ENCODE results near the gene SEC61A1.

SEC61A1 gene

GRCh38 chr3:128078322-128078721, 26.1 kb downstream of the SEC61A1 start:
- no peak for DNase-seq

- no peak for DNase-seq
These were observed 26.6 kb downstream of the SEC61A1 start for GRCh38 chr3:128078875-128079274.

DNA sequence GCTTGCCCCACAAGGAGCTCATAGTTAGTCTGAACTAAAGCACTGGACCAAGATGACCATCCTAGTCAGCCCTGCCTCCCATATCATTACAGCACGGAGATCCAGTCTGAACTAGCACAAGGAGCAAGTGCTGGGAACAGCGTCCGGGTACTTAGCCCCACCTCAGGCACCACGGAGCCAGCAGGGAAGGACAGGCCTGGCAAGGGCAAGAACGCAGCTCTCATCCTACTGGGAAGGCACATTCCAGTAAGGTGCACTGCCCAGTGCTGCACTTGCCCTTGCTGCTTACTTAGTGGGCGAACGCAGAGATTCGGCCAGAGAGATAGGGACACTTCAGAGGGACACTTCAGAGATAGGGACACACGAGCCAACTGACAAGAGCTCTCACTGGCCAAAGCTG, 27.6 kb downstream of the SEC61A1 start:
- no peak for DNase-seq

GRCh38 chr3:128080323-128081080, 28.3 kb downstream of the SEC61A1 start:
- DNase-seq: no peak

GRCh38 chr3:128081226-128081625, 29.0 kb downstream of the SEC61A1 start:
- DNase-seq: no peak

DNA sequence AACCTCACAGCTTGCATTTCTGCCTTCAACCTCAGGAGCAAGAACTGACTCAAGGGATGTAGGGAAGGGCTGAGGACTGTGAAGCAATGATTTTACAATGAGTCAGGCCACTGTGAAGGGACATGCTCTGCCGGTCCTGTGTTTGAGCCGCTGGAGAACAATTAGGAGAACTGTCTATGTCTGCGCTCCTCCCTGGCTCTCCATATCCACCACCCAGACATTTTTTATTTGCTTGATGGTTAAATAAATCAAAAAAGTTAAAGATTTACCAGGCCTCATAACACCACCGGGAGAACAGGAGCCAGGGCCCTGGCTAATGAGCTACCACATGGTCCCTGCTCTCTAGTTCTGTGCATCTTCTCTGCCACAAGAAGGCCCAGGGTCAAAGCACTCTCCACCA, 29.6 kb downstream of the SEC61A1 start:
- no peak for DNase-seq

- DNase-seq: no peak
These were observed 30.3 kb downstream of the SEC61A1 start for GRCh38 chr3:128082546-128082945.

DNA sequence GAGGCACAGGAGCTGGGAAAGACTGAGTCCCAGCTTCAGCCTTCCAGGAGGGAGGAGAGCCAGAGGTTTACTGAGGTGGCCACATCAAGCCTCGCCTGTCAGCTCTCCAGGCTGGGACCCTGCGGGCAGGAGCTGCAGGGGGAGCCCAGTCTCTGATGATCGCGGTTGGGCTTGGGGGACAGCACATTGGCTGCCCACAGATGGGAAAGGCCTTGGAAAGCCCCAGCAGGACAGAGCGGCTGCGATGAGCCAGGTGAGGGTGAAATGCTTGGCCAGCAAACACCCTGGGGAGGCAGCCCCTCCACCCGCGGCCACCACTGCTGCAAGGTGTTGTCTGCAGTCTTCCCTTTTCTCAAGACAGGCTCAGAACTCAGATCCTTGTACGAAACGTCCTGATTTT, 31.2 kb downstream of the SEC61A1 start:
- no peak for DNase-seq

GRCh38 chr3:128083980-128084674, 31.9 kb downstream of the SEC61A1 start:
- DNase-seq: no peak

DNA sequence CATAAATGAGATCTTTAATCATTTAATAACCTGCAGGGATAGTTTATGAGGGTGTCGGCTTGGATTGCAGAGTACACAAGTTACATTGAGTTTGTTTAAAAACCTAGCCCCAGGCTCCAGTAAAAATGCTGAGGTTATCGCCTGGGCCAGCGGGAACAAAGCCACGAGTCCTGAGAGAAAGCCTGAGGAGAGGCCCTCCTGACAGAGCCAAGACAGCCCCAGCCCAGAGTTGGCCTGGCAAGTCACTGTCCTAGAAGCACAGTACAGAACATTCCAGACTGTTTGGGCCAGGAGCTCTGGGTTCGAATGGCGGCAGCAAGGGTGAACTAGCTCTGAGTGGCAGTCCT, 32.4 kb downstream of the SEC61A1 start:
- DNase-seq: no peak

GRCh38 chr3:128089135-128089534, 36.9 kb downstream of the SEC61A1 start:
- no peak for DNase-seq

- no peak for DNase-seq
These were observed 39.3 kb downstream of the SEC61A1 start for GRCh38 chr3:128091586-128091985.

- DNase-seq: no peak
These were observed 42.3 kb downstream of the SEC61A1 start for GRCh38 chr3:128094295-128095151.

DNA sequence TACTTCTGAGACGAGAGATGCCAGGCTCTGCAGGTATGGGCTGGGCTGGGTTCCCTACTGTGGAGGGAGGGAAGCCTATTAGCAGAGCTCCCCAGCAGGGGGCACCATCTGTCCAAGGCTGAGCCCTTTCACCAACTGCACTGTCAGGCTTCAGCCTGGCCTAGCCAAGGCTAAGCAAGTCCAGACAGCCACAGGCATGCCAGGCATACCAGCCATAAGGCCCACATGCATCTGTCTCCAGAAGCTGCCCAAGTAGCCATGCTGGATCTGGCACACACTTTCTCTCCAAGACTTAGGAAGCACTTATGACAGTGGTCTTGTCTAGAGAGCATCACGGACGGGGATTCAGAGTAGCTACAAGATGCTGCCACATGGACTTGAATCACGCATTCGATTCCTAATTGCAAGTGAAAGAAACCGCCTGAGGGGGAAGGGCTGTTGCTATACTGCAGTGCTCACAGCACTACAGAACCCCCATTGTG, 43.0 kb downstream of the SEC61A1 start:
- DNase-seq: peak; percentile 85

GRCh38 chr3:128098234-128098633, 46.0 kb downstream of the SEC61A1 start:
- DNase-seq: no peak

DNA sequence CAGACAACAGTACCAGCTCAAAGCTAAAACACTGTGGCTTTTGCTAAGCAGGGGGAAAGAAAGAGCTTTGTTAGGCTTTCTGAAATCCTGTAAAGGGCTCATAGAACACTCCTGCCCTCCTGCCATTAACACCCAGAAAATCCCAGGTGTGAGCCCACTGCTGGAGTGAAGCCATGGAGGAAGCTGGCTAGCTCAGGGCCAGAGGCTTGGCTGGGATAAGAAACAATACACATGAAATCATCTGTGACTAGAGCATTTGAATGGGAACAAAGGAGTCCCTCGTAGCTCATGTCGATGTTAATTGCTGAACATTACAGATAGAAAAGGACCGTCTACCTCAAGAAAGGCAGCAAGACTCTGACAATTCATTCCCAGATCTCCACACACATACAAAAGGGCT, 47.9 kb downstream of the SEC61A1 start:
- DNase-seq: no peak

DNA sequence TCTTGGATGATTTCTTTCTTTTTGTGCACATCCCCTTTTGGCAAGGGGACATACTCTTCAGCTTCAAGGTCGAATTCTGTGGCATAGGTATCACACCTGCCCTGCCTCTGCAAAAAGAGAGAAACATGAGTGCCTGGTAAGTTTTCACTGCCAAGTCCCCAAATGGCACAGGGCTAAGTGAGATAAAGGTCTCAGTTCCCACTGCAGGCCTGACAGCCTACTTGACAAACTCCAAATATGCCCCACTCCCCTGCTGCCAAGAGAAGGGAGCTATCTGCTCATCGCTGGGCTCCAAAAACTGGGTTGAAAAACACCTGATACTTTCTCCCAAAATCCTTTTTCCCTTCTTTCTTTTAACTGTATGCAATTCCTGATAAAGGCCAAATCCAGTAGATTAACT, 48.4 kb downstream of the SEC61A1 start:
- DNase-seq: no peak

- DNase-seq: no peak
These were observed 51.0 kb downstream of the SEC61A1 start for GRCh38 chr3:128103136-128103676.

- no peak for DNase-seq
These were observed 55.6 kb downstream of the SEC61A1 start for GRCh38 chr3:128107834-128108233.

DNA sequence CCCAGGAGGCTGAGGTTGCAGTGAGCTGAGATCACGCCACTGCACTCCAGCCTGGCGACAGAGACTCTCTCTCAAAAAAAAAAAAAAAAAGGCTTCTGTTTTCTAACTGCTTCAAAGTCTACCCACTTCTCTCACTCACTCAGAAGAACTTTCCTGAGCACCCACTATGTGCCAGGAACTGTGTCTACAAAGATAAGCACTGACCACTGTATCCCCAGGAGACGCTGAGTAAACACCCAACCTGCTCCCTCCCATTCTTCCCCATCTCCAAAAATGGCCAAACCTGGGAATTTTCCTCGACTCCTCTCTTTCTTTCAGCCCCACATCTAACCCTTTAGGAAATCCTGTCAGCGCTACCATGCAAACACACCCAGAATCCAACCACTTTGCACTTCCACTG, 58.9 kb downstream of the SEC61A1 start:
- no peak for DNase-seq

- peak; percentile 29 for DNase-seq
These were observed 60.2 kb downstream of the SEC61A1 start for GRCh38 chr3:128112357-128112968.

Measured in activated T-cell treated with anti-CD3 and anti-CD28 coated beads, Interleukin-2, amount 50 U/mL, for 1 hour (primary cell).